DLD1 (cell line): ENCODE measurements around the gene CEP295NL.

ENCODE experiments used
- in situ Hi-C: cut with HindIII; loops from 2 replicates; pipeline ENCODE4 v1.10.0; 2017; ENCODE audit warnings: low sequenced_read_pairs

The CEP295NL gene

GRCh38 chr17:78840780-78841611 is 62.0 kb downstream of the CEP295NL start, which contains the start of gene USP36:
TSS of gene USP36 (minus strand) at chr17:78840814. CDS start at chr17:78836363, 4,451 bp downstream.
- in situ Hi-C loops = no loop called here
